Activated T-helper 1 cell treated with anti-CD3 and anti-CD28 coated beads, Interleukin-12 subunit alpha, Interleukin-12 subunit beta, Interleukin-2, Interleukin-4 antibody, amounts not matched to agents 30 ng/mL and 10 ng/mL and 1 ng/mL, durations not matched to agents 14 hours and 24 hours and 36 hours (primary cell): ENCODE measurements around the gene OSBP2. TPM values are rescaled to one million over a fixed set of nuclear protein-coding genes. Genes with fewer than 3 reads are reported as not detected.

Source experiments
- DNase-seq: peaks from one replicate; pipeline ENCODE4 v3.0.0; 2021; ENCODE audit warnings: low spot score
- H3K27ac Mint-ChIP-seq: one replicate; pipeline ENCODE4 v1.8.0; 2021; ENCODE audit warnings: mild to moderate bottlenecking, mixed read lengths
- H3K27me3 Mint-ChIP-seq: one replicate; pipeline ENCODE4 v1.8.0; 2022; ENCODE audit warnings: mild to moderate bottlenecking, moderate library complexity, mixed read lengths; ENCODE audit not compliant: insufficient read depth
- H3K36me3 Mint-ChIP-seq: one replicate; pipeline ENCODE4 v1.8.0; 2021; ENCODE audit warnings: low read depth, mixed read lengths
- H3K4me1 Mint-ChIP-seq: one replicate; pipeline ENCODE4 v1.8.0; 2021; ENCODE audit warnings: low read depth, mixed read lengths
- H3K4me3 Mint-ChIP-seq: one replicate; pipeline ENCODE4 v1.8.0; 2021; ENCODE audit warnings: mild to moderate bottlenecking, moderate library complexity, mixed read lengths
- H3K9me3 Mint-ChIP-seq: one replicate; pipeline ENCODE4 v1.8.0; 2021; ENCODE audit warnings: mixed read lengths
- intact Hi-C: fragments of 100-400 bp; cut with micrococcal nuclease; formaldehyde crosslinking; loops from one replicate; pipeline ENCODE4 v1.15.1; 2024
- total RNA-seq: library from RNA; stranded (reverse); gene quantifications from 2 replicates; pipeline ENCODE4 v1.2.3, GENCODE V29; 2022

Gene OSBP2
- total RNA-seq, 1 donor from 2014 or later = 1.6 TPM

DNA sequence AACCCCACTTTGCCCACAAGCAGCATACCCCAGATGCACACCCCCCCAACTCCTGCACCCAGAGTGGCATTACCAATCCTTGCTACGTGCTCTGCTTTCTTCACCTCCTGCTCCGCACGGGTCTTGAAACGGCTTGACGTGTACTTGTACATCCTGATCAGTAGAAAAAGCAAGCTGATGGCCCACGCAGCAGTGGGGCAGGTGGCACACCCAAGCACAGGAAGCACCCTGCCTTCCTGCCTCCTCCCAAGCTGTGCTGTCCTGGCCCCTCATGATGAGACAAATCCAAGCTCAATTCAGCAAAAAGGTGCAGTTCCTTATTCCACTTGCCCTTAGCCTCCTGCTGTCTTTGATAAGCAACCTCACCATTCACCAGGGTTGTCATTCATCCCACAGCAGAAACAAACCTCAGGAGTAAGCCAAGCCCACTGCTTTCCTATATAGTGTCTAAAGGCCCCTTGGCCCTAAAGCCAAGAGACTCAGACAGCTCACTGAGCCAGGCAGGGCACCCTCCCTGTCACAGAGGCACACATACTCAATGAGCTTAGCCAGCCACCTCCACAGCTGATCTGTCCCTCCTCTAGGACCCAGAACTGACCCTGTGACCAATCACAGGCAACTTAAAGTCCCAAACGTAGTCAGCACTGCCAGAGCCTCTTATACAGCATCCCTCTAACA is 246.2 kb downstream of the OSBP2 start:
- H3K27ac Mint-ChIP-seq = peak overlapping the region; percentile 50
- intact Hi-C loops = no loop called here
- H3K27me3 Mint-ChIP-seq = no peaks in the 10 kb centered on the region
- peaks cover 64% of the 10 kb centered on the region for H3K36me3 Mint-ChIP-seq
- peaks cover 53% of the 10 kb centered on the region for H3K4me1 Mint-ChIP-seq
- no peaks in the 10 kb centered on the region for H3K9me3 Mint-ChIP-seq
- peak overlapping the region; percentile 63 for H3K4me3 Mint-ChIP-seq
- peak; percentile 22 for DNase-seq

DNA sequence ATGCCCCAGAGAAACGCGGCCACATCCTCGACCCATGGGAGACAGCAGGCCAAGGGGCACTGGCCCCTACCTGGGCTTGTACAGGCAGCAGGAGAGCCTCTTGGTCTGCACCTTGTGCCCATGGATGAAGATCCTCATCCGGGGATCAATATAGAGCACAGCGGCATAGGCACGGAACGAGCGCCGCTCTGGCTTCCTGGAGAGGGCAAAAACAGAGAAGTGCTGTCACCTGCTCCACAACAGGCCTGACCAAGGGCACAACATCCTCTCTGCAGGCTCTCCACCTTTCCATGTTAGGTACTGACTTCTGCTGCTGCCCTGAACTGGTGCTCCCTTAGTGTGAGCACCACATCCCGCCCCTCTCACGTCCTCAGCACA is 246.7 kb downstream of the OSBP2 start:
- Mint-ChIP-seq H3K27ac (peak overlapping the region; percentile 57), H3K27me3 (no peaks in the 10 kb centered on the region), H3K4me1 (peaks cover 58% of the 10 kb centered on the region), H3K9me3 (no peaks in the 10 kb centered on the region), H3K36me3 (peaks cover 65% of the 10 kb centered on the region), H3K4me3 (peak overlapping the region; percentile 63)
- intact Hi-C loops = no loop called here
- DNase-seq = no peak

DNA sequence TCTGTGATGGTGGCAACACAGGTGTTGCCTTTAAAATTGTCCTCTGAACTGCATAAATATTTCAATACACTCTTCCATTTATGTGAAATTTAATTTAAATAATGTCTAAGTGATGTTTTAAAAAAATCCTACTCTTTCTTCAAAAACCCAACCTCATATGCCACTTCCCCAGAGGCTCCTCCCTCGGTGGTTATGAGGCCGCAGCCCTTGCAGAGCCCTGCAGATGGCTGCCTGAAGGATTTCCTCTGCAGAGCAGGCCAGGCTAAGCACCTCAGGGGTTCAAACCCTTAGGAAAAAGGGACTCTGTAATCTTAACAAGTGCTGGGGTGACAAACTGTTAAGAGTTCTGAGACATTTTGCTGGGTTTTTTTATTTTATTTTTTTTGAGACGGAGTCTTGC is 248.7 kb downstream of the OSBP2 start:
- Mint-ChIP-seq H3K4me1 (peaks cover 58% of the 10 kb centered on the region), H3K4me3 (peak overlapping the region; percentile 24), H3K27ac (no peak overlapping the region), H3K27me3 (no peaks in the 10 kb centered on the region), H3K36me3 (peaks cover 57% of the 10 kb centered on the region), H3K9me3 (no peaks in the 10 kb centered on the region)
- DNase-seq = peak; percentile 61
- intact Hi-C loops = loop anchor here (2.0 kb wide), 1 partner anchor 207 kb away; no protein-coding TSS in a partner anchor

DNA sequence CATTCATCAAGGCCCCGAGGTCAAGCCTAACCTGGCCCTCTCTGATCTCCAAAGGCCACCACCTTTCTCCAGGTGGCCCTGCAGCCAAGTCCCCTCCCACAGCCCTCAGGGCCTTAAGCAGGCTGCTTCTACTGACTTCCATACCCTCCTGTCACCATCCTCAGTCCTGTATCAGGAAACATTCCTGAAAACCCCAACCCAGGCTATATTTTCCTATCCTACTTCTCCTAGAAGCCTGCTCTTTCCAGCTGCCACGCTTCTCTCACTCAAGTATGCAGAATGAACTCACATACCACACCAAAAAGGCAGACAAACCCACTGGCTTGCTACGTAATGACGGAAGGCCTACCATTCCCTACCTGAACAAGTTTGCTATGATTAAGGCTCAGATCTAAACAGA is 250.3 kb downstream of the OSBP2 start:
- Mint-ChIP-seq H3K9me3 (no peaks in the 10 kb centered on the region), H3K4me3 (no peak overlapping the region), H3K27ac (no peak overlapping the region), H3K4me1 (peaks cover 57% of the 10 kb centered on the region), H3K36me3 (peaks cover 54% of the 10 kb centered on the region), H3K27me3 (no peaks in the 10 kb centered on the region)
- intact Hi-C loops = loop anchor here (5.0 kb wide), 1 partner anchor 287 kb away; no protein-coding TSS in a partner anchor
- no peak for DNase-seq

DNA sequence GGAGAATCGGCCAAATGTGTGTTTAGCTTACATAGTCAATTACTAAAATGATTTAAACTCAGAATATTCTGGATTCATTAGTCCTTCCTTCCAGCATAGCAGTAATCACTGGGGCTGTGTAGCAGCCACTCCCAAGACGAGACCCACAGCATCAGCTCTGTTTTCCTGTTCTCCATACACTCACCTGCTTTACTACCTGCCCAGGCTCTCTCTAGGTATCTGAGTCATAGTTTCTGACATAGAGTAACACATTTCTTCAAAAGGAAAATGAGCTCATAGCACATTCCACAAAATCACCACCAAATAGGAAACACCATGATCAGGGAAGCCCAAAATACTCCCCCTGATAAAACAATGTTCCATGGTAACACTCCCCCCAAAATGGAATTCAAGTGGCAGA is 251.0 kb downstream of the OSBP2 start:
- no peak for DNase-seq
- Mint-ChIP-seq H3K36me3 (peaks cover 51% of the 10 kb centered on the region), H3K4me3 (no peak overlapping the region), H3K27ac (no peak overlapping the region), H3K9me3 (no peaks in the 10 kb centered on the region), H3K27me3 (no peaks in the 10 kb centered on the region), H3K4me1 (peaks cover 50% of the 10 kb centered on the region)
- intact Hi-C loops = loop anchor here (5.0 kb wide), 1 partner anchor 287 kb away; no protein-coding TSS in a partner anchor

DNA sequence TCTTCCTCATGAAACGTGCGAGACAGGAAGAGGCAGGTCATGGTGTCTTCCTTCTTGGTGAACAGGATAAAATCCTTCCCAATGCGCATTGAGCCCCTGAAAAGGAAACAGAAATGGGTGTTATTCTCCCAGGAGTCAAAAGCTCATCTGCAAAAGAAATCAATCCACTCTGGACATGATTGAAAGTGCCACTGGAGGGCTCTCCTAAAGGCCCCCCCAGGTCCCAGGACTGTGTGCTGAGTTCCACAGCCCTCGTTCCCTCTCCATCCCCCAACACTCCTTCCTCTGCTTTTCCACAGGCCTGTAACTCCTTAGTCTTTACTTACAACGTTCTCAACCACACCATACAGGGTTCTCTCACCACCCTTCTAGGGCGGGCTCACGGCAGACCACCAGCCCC is 251.7 kb downstream of the OSBP2 start:
- H3K4me3 Mint-ChIP-seq = no peak overlapping the region
- H3K9me3 Mint-ChIP-seq = no peaks in the 10 kb centered on the region
- intact Hi-C loops = loop anchor here (5.0 kb wide), 1 partner anchor 286 kb away; no protein-coding TSS in a partner anchor
- no peak for DNase-seq
- peaks cover 53% of the 10 kb centered on the region for H3K36me3 Mint-ChIP-seq
- H3K4me1 Mint-ChIP-seq = peaks cover 43% of the 10 kb centered on the region
- no peaks in the 10 kb centered on the region for H3K27me3 Mint-ChIP-seq
- peak overlapping the region; percentile 19 for H3K27ac Mint-ChIP-seq

DNA sequence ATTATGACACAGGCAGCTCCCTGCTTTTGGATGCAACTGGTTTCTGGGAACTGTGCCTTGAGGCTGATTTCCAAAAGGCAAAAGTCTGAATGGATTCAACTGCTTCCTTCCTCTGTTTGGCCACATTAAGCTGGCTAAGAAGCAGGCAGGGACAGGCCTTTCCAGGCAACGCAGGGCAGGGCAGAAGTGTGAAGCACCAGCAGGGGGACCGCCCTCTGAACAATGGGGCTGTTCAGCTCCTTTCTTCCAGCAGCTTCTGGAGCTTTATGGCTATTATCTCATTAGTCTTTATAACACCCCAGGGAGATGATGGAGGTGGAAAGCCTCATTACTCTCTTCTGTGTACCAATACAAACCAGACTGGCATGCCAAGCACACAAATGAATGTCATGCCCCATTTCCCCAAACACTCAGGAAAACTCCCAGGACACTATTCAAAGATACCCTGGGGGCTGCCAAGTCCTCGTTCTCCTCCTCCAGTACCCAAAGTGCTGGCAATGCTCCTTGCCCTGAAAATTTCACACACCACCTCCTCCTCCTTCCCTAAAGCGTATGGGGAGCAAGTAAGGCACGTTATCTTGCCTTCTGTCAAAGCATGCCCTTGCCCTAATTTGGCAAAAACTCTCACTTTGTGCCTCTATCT is 252.6 kb downstream of the OSBP2 start:
- Mint-ChIP-seq H3K27ac (no peak overlapping the region), H3K4me1 (peaks cover 41% of the 10 kb centered on the region), H3K4me3 (no peak overlapping the region), H3K36me3 (peaks cover 51% of the 10 kb centered on the region), H3K27me3 (no peaks in the 10 kb centered on the region), H3K9me3 (no peaks in the 10 kb centered on the region)
- DNase-seq = no peak
- intact Hi-C loops = loop anchor here (5.0 kb wide), 1 partner anchor 285 kb away; no protein-coding TSS in a partner anchor

DNA sequence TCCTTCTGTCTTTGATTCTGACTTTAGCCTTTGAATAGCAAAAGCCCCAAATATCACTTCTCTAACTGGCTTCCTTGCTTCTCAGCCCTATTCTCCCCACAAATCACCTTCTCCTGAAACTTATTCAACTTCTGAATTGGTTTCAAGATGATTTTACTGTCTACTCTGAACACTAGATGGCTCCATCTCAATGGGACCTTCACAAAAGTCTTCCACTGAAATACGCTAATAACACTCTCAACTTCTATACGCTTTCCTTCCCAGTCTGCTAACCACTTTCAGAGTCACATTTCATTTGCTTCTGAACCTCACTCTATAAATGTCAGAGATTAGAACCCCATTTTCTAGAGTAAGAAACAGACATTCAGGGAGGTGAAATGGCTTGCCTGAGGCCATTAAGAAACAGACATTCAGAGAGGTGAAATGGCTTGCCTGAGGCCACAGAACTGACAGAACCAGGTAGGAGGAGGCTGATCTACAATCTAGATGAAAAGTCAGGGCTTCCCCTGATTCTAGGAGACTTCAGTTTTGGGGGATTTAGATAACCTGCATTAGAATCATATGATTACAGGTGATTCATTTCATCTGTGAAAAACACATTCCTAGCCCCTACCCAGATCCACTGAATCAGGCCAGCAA is 253.3 kb downstream of the OSBP2 start:
- DNase-seq = no peak
- Mint-ChIP-seq H3K36me3 (peaks cover 54% of the 10 kb centered on the region), H3K27ac (no peak overlapping the region), H3K27me3 (no peaks in the 10 kb centered on the region), H3K4me3 (no peak overlapping the region), H3K9me3 (no peaks in the 10 kb centered on the region), H3K4me1 (peaks cover 39% of the 10 kb centered on the region)
- intact Hi-C loops = loop anchor here (2.0 to 5.0 kb wide), 2 partner anchors 137 to 284 kb away; no protein-coding TSS in a partner anchor

DNA sequence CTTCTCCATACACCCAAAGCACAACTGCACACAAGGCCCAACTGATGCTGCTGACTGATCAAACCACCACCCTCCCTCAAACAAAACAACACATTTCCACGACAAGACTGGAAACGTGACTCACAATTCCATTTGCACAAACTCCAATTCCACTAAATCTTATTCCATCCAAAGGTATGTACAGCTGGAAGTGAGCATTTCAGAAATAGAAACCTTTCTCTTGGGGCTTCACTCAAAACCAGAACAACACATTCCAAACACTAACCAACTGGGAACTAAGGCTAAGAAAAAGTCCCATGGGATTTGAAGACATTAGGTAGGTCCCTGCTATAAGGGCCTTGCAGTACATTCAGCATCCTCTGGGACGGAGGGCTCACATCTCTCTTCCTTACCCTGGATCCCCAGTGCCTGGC is 254.3 kb downstream of the OSBP2 start:
- peaks cover 31% of the 10 kb centered on the region for H3K4me1 Mint-ChIP-seq
- H3K4me3 Mint-ChIP-seq = no peak overlapping the region
- no peak for DNase-seq
- no peaks in the 10 kb centered on the region for H3K27me3 Mint-ChIP-seq
- H3K36me3 Mint-ChIP-seq = peaks cover 58% of the 10 kb centered on the region
- intact Hi-C loops = loop anchor here (2.0 to 5.0 kb wide), 2 partner anchors 136 to 283 kb away; no protein-coding TSS in a partner anchor
- H3K27ac Mint-ChIP-seq = no peak overlapping the region
- no peaks in the 10 kb centered on the region for H3K9me3 Mint-ChIP-seq

DNA sequence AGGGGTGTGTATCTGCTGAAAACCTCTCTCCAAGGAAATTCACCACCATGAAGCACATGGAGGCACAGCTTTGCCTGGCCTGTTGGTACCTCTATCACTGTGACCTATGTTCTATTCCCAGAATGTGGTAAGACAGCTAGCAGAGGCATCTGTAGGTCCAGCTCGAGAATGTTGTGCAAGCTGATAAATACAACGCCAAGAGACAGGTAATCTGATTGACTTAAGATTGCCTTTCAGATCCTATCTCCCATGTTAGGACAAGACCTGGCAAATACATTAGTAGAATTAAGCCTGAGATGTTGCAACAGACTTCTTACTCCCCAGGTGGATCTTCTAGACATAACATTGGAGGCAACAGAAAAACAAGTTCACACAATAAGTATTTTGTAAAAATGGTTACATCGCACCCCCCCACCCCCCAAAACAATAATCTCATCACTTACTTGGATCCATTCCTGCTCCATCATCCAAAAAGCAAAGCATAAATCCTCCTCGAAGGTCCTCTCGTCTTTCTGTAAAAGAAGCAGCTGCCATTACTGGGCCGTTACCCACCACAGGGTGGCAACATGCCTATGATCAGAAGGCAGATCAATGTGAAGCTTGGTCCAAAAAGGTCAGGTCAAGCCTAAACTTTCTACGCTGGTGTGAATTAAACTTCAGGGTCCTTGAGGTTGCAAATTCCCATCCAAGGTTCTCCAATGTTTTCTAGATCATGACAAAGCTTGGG is 255.4 kb downstream of the OSBP2 start:
- no peaks in the 10 kb centered on the region for H3K9me3 Mint-ChIP-seq
- no peak overlapping the region for H3K27ac Mint-ChIP-seq
- intact Hi-C loops = loop anchor here (2.0 to 5.0 kb wide), 2 partner anchors 135 to 282 kb away; no protein-coding TSS in a partner anchor
- peaks cover 21% of the 10 kb centered on the region for H3K4me1 Mint-ChIP-seq
- H3K36me3 Mint-ChIP-seq = peaks cover 50% of the 10 kb centered on the region
- no peaks in the 10 kb centered on the region for H3K27me3 Mint-ChIP-seq
- no peak overlapping the region for H3K4me3 Mint-ChIP-seq
- no peak for DNase-seq

DNA sequence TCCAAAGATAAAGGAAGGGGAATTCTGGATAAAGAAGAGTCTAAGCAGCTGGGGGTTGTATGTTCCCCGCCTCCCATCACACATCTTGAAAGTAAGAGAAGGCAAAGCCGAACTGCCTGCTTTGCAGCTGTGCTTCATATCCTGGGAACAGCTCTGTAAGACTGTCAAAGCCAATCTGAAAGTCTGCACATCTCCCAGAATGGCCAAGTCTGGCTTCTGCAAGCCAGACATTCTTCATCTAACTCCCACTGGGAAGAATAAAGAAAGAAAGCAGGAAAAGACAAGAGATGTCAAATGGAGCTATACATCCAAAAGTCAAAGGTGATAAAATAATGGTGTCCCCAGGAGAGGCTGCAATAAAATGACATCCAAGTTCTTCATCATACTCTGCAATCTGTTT is 258.5 kb downstream of the OSBP2 start:
- H3K27ac Mint-ChIP-seq = no peak overlapping the region
- H3K9me3 Mint-ChIP-seq = no peaks in the 10 kb centered on the region
- DNase-seq = no peak
- peaks cover 47% of the 10 kb centered on the region for H3K36me3 Mint-ChIP-seq
- H3K4me1 Mint-ChIP-seq = peaks cover 23% of the 10 kb centered on the region
- intact Hi-C loops = no loop called here
- no peaks in the 10 kb centered on the region for H3K27me3 Mint-ChIP-seq
- H3K4me3 Mint-ChIP-seq = no peak overlapping the region

DNA sequence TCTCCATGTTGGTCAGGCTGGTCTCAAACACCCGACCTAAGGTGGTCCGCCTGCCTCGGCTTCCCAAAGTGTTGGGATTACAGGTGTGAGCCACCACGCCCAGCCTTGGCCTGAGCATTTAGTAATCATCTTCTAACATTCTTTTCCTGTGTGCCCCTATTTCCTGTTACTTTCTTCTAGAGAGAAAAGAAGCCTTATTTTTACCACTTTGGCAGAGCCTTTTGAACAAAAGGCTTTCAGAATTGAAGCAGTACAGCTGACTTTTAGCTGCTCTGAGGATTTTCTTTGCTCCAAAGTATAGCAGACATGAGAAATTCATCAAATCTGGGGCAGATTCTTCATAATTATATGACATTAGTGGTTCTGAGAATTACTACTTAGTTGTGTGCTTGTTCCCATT is 260.5 kb downstream of the OSBP2 start:
- H3K27ac Mint-ChIP-seq = no peak overlapping the region
- no peak overlapping the region for H3K4me3 Mint-ChIP-seq
- H3K36me3 Mint-ChIP-seq = peaks cover 40% of the 10 kb centered on the region
- DNase-seq = no peak
- peaks cover 25% of the 10 kb centered on the region for H3K4me1 Mint-ChIP-seq
- no peaks in the 10 kb centered on the region for H3K9me3 Mint-ChIP-seq
- no peaks in the 10 kb centered on the region for H3K27me3 Mint-ChIP-seq
- intact Hi-C loops = no loop called here
